ENCODE data around the gene GJC2. TPM values are rescaled to one million over a fixed set of nuclear protein-coding genes. Genes with fewer than 3 reads are reported as not detected.
A peak's percentile ranks its signal among the peaks of the same experiment; 100 is the strongest.

Gene GJC2
- total RNA-seq, 4 donors from 2014 or later, result 0.20 to 7.1 (median 1.4) TPM

DNA sequence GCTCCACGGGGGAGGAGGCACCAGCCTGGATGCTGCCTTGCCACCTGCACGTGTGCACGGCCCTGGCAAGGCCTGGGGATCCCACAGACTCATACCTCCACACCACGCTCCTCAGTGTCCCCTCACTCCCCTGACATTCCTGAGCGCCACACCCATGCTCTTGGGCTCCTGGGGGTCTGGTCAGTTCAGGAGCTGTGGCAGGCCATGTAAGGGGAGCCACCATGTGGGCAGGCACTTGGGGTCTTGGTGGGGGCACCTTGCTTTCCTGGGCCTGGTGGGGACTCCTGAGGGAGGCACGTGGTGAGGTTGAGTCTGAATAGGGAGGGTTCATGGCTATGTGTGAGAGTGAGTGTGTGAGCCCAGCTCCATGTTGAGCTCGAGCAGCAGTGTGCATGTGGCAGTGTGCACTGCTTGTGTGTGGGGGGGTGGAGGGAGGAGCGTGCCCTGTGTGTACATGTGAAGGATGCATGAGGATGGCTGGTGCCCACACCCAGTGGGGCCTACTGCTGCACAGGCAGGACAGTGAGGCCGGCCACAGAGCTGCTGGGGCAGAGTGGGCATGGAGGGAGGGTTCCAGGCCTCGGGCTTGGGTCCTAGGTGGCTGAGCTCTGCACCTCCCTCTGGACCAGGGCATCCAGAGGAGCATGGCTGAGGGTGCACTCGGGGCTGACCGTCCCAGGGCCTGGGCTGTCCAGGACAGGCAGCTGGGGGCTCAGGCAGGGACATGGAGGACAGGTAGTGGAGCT is 1.6 kb downstream of the GJC2 start:
- no peak for TF ChIP-seq POLR2AphosphoS5 (IDR thresholded peaks at IDR 0.05)
- TF ChIP-seq EP300 (IDR thresholded peaks at IDR 0.05; ENCODE audit: low read depth), result no peak
- TF ChIP-seq, protein P1, sequence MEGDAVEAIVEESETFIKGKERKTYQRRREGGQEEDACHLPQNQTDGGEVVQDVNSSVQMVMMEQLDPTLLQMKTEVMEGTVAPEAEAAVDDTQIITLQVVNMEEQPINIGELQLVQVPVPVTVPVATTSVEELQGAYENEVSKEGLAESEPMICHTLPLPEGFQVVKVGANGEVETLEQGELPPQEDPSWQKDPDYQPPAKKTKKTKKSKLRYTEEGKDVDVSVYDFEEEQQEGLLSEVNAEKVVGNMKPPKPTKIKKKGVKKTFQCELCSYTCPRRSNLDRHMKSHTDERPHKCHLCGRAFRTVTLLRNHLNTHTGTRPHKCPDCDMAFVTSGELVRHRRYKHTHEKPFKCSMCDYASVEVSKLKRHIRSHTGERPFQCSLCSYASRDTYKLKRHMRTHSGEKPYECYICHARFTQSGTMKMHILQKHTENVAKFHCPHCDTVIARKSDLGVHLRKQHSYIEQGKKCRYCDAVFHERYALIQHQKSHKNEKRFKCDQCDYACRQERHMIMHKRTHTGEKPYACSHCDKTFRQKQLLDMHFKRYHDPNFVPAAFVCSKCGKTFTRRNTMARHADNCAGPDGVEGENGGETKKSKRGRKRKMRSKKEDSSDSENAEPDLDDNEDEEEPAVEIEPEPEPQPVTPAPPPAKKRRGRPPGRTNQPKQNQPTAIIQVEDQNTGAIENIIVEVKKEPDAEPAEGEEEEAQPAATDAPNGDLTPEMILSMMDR (IDR thresholded peaks at IDR 0.05), result no peak
- TF ChIP-seq POLR2A (IDR thresholded peaks at IDR 0.05), result no peak
- in situ Hi-C loops (cut with MboI; ENCODE audit: low pct_ligation_motif_present in 1 of 4, low pct_unique_long_range_greater_than_20kb in 1 of 4, low sequenced_read_pairs in 3 of 4), result no loop called here
- peak; percentile 7 for DNase-seq
- peak overlapping the region in 1 of 4 donors; percentile 24 for H3K4me3 ChIP-seq
- H3K36me3 ChIP-seq, result no peaks in the 10 kb centered on the region
- H3K27me3 ChIP-seq, result no peaks in the 10 kb centered on the region
- peak overlapping the region; percentile 77 to 97 (median 84) for H3K27ac ChIP-seq
- no peaks in the 10 kb centered on the region for H3K9me3 ChIP-seq
- intact Hi-C loops (cut with DNase I; ENCODE audit: low total_unique reads), result no loop called here
- H3K4me1 ChIP-seq, result peaks cover 5 to 34% (median 26%) of the 10 kb centered on the region in 4 donors
- WGBS, 2 donors (ENCODE audit: low coverage in 1 of 2), result 65% methylated on average over 11 of the region's 12 CpGs; no CpG with 5 or more reads in 1 of the 2 donors

DNA sequence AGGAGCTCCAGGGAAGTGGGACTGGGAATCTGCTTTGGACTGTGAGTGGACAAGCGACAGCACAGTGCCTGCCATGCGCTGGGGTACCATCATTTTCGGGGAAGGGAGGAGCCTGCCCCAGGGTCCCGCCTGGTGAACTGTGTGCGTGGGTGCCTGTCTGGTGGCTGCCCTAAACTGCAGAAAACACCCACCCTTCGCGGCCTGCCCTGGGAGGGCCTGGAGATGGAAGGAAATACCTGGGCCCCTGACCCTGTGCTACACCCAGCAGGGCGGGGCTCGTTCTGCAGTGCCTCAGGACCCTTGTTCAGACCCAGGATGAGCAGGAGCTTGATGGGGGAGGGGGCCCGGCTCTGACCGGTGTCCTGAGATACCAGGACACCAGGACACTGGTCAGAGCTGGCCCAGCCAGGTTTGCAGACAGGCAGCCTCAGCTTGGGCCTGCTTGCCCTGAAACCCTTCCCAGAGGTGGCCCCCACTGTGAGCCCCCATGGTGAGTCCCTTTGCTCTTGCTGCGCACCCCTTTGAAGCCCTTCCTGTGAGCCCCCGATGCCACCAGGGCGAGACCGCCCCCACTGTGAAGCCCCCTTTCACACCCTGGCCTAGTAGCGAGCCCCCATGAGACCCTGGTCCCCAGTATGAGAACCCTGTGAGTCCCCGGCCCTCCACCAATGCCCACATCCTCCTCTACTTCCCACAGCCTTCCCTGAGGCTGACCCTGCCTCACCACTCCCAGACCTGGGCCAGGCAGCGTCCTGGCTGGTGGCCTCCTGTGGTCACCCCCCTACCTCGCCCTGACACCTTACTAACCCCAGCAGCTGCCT is 2.6 kb downstream of the GJC2 start:
- peaks cover 5 to 34% (median 26%) of the 10 kb centered on the region in 4 donors for H3K4me1 ChIP-seq
- H3K27me3 ChIP-seq, result no peaks in the 10 kb centered on the region
- intact Hi-C loops (cut with DNase I; ENCODE audit: low total_unique reads) (no loop called here), in situ Hi-C loops (cut with MboI; ENCODE audit: low pct_ligation_motif_present in 1 of 4, low pct_unique_long_range_greater_than_20kb in 1 of 4, low sequenced_read_pairs in 3 of 4) (no loop called here)
- TF ChIP-seq, protein P1 (IDR thresholded peaks at IDR 0.05), result no peak
- TF ChIP-seq EP300 (IDR thresholded peaks at IDR 0.05; ENCODE audit: low read depth) (no peak), POLR2A (IDR thresholded peaks at IDR 0.05) (no peak), POLR2AphosphoS5 (IDR thresholded peaks at IDR 0.05) (no peak)
- peak overlapping the region in 2 of 4 donors; percentile 88 to 97 for H3K27ac ChIP-seq
- no peak for DNase-seq
- no peak overlapping the region for H3K4me3 ChIP-seq
- H3K9me3 ChIP-seq, result no peaks in the 10 kb centered on the region
- no peaks in the 10 kb centered on the region for H3K36me3 ChIP-seq
- WGBS, 2 donors (ENCODE audit: low coverage in 1 of 2), result 82 to 87% methylated on average over 2 to 17 of the region's 19 CpGs

DNA sequence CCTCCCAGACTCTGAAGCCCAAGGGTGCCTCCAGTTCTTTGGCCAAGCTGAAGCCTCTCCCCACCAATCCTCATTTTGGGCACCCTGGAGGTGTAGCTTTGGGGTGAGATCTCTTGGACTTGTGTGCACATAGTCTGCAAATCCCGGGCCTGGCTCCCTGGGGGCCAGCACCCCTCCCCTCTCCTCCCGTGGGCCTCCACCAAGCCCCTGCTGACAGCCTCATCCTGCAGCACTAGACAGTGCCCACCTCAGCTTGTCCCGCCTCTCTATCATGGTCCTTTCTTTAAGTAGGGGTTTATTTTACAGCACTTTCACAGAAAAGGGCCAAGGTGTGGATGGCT is 3.2 kb downstream of the GJC2 start:
- no peak overlapping the region for H3K4me3 ChIP-seq
- WGBS, 2 donors (ENCODE audit: low coverage in 1 of 2), result 78% methylated on average over 3 of the region's 3 CpGs; no CpG with 5 or more reads in 1 of the 2 donors
- intact Hi-C loops (cut with DNase I; ENCODE audit: low total_unique reads), result no loop called here

More for the DNA sequence above, 3.2 kb downstream of the GJC2 start:
- in situ Hi-C loops (cut with MboI; ENCODE audit: low pct_ligation_motif_present in 1 of 4, low pct_unique_long_range_greater_than_20kb in 1 of 4, low sequenced_read_pairs in 3 of 4), result no loop called here
- H3K27me3 ChIP-seq, result no peaks in the 10 kb centered on the region
- no peaks in the 10 kb centered on the region for H3K9me3 ChIP-seq
- no peak for DNase-seq
- H3K36me3 ChIP-seq, result no peaks in the 10 kb centered on the region
- TF ChIP-seq, protein P1 (IDR thresholded peaks at IDR 0.05), result no peak
- no peak for TF ChIP-seq EP300 (IDR thresholded peaks at IDR 0.05; ENCODE audit: low read depth)
- TF ChIP-seq POLR2AphosphoS5 (IDR thresholded peaks at IDR 0.05), result no peak
- TF ChIP-seq POLR2A (IDR thresholded peaks at IDR 0.05), result no peak
- H3K4me1 ChIP-seq, result peaks cover 5 to 34% (median 26%) of the 10 kb centered on the region in 4 donors
- H3K27ac ChIP-seq, result peak overlapping the region in 1 of 4 donors; percentile 97
